ENCODE results near the gene THRAP3.

Gene THRAP3

GRCh38 chr1:36323636-36324352 lies 99.6 kb downstream of the THRAP3 start, which contains the start of gene EVA1B:
EVA1B (minus strand) TSS chr1:36323645; CDS start chr1:36323037, 608 bp downstream.
- H3K27ac ChIP-seq = peak within 1 kb of the TSS; percentile 82

GRCh38 chr1:36324353-36324703 lies 100.1 kb downstream of the THRAP3 start:
- H3K27ac ChIP-seq = no peak overlapping the region

More at GRCh38 chr1:36323636-36324352, 99.6 kb downstream of the THRAP3 start, which contains the start of gene EVA1B:
- no peak for TF ChIP-seq ZFX (IDR thresholded peaks at IDR 0.05; ENCODE audit: borderline replicate concordance)
- no peak for TF ChIP-seq CTCF (IDR thresholded peaks at IDR 0.05)

GRCh38 chr1:36326499-36326898 lies 102.3 kb downstream of the THRAP3 start:
- H3K27ac ChIP-seq = no peak overlapping the region
- TF ChIP-seq CTCF (IDR thresholded peaks at IDR 0.05) (no peak), ZFX (IDR thresholded peaks at IDR 0.05; ENCODE audit: borderline replicate concordance) (no peak)

More at GRCh38 chr1:36324353-36324703, 100.1 kb downstream of the THRAP3 start:
- TF ChIP-seq ZFX (IDR thresholded peaks at IDR 0.05; ENCODE audit: borderline replicate concordance) (no peak), CTCF (IDR thresholded peaks at IDR 0.05) (no peak)

GRCh38 chr1:36327421-36328087 lies 103.3 kb downstream of the THRAP3 start:
- no peak overlapping the region for H3K27ac ChIP-seq
- TF ChIP-seq CTCF (IDR thresholded peaks at IDR 0.05) (no peak), ZFX (IDR thresholded peaks at IDR 0.05; ENCODE audit: borderline replicate concordance) (no peak)

- H3K27ac ChIP-seq = no peak overlapping the region
- TF ChIP-seq ZFX (IDR thresholded peaks at IDR 0.05; ENCODE audit: borderline replicate concordance) (no peak), CTCF (IDR thresholded peaks at IDR 0.05) (no peak)
Measured at GRCh38 chr1:36328088-36328480, 103.8 kb downstream of the THRAP3 start.

GRCh38 chr1:36328713-36329112 lies 104.5 kb downstream of the THRAP3 start:
- no peak overlapping the region for H3K27ac ChIP-seq
- no peak for TF ChIP-seq CTCF (IDR thresholded peaks at IDR 0.05)
- no peak for TF ChIP-seq ZFX (IDR thresholded peaks at IDR 0.05; ENCODE audit: borderline replicate concordance)

- H3K27ac ChIP-seq = no peak overlapping the region
- TF ChIP-seq ZFX (IDR thresholded peaks at IDR 0.05; ENCODE audit: borderline replicate concordance) = no peak
- no peak for TF ChIP-seq CTCF (IDR thresholded peaks at IDR 0.05)
Measured at GRCh38 chr1:36329817-36330216, 105.6 kb downstream of the THRAP3 start.

Measured in 22Rv1 (cell line).